Tongue (tissue), 2 donors: Measurements from ENCODE around the gene PRIMPOL. TPM values are rescaled to one million over a fixed set of nuclear protein-coding genes. Genes with fewer than 3 reads are reported as not detected.
"Not testable (repeated sequence)": the region's sequence is repeated elsewhere in the genome, so short reads cannot be mapped to it uniquely, and the experiment has no call there.

Experiments used
- DNase-seq: peaks from one replicate; pipeline ENCODE4 v3.0.0-alpha.2; 2015
- total RNA-seq: library from RNA; depleted of rRNA; stranded (reverse); fragments of >200 nt; gene quantifications from one replicate; pipeline ENCODE4 v1.2.3, GENCODE V29; 2014

PRIMPOL gene
- total RNA-seq, 1 donor from 2014 or later = 33.0 TPM

GRCh38 chr4:184715526-184715925, 66.0 kb downstream of the PRIMPOL start:
- DNase-seq = no peak

GRCh38 chr4:184719407-184719806, 69.9 kb downstream of the PRIMPOL start:
- DNase-seq = no peak

GRCh38 chr4:184721254-184721653, 71.7 kb downstream of the PRIMPOL start:
- DNase-seq = no peak

- no peak for DNase-seq
These were observed 73.3 kb downstream of the PRIMPOL start for GRCh38 chr4:184722798-184723197.

- no peak for DNase-seq
These were observed 77.9 kb downstream of the PRIMPOL start for GRCh38 chr4:184727430-184727829.

GRCh38 chr4:184728858-184729257, 79.3 kb downstream of the PRIMPOL start:
- DNase-seq = no peak

GRCh38 chr4:184729946-184730345, 80.4 kb downstream of the PRIMPOL start:
- DNase-seq = peak; percentile 46

- DNase-seq = no peak
These were observed 81.5 kb downstream of the PRIMPOL start for GRCh38 chr4:184731056-184731455.

GRCh38 chr4:184732126-184732525, 82.6 kb downstream of the PRIMPOL start:
- DNase-seq = no peak

GRCh38 chr4:184733654-184734524, 84.4 kb downstream of the PRIMPOL start, which contains the start of gene CENPU:
Gene CENPU, minus strand, starts transcription at chr4:184734096. Its CDS starts 34 bp downstream, at chr4:184734062.
- peak; percentile 100 for DNase-seq

- DNase-seq = no peak
These were observed 85.2 kb downstream of the PRIMPOL start for GRCh38 chr4:184734758-184735157.

- DNase-seq = not testable (repeated sequence)
These were observed 90.0 kb downstream of the PRIMPOL start for GRCh38 chr4:184739575-184739974.

- DNase-seq = no peak
These were observed 91.4 kb downstream of the PRIMPOL start for GRCh38 chr4:184740980-184741391.

- DNase-seq = not testable (repeated sequence)
These were observed 92.1 kb downstream of the PRIMPOL start for GRCh38 chr4:184741651-184742050.

- DNase-seq = no peak
These were observed 94.1 kb downstream of the PRIMPOL start for GRCh38 chr4:184743650-184744049.

- no peak for DNase-seq
These were observed 94.7 kb downstream of the PRIMPOL start for GRCh38 chr4:184744236-184744635.

Other genes starting within 250 kb of the PRIMPOL start
- 26.5 TPM for gene IRF2, start 175.2 kb upstream of the PRIMPOL start, total RNA-seq
- gene CASP3, start 291 bp upstream of the PRIMPOL start, total RNA-seq = 54.6 TPM
- 28.2 TPM for gene CENPU, start 84.4 kb downstream of the PRIMPOL start, total RNA-seq
- gene ACSL1, start 176.2 kb downstream of the PRIMPOL start, total RNA-seq = 78.9 TPM